Panc1 (cell line): ENCODE measurements around the gene RASAL1. TPM values are rescaled to one million over a fixed set of nuclear protein-coding genes. Genes with fewer than 3 reads are reported as not detected.

Source experiments
- ATAC-seq: fragments of 200-7000 bp; cut with Tn5 transposase; 2 replicates; pipeline ENCODE4 v1.9.1; 2020; ENCODE audit warnings: mild to moderate bottlenecking, moderate library complexity
- BruUV-seq: library from RNA; stranded (reverse); fragments of 400-500 nt; replicated peaks from 2 replicates; lab custom pipeline; 2021; lab: Mats Ljungman, UMichigan
- CTCF ChIA-PET: fragments of 300-600 bp; sonication (Branson Sonifier 250); formaldehyde crosslinking; loops from one replicate; lab custom pipeline; 2022; ENCODE audit warnings: antibody characterized with exemption; lab: Charles Lee
- POLR2A ChIA-PET: fragments of 300-600 bp; sonication (Branson Sonifier 250); formaldehyde crosslinking; loops from one replicate; lab custom pipeline; 2022; ENCODE audit warnings: antibody characterized with exemption; lab: Charles Lee
- DNase-seq: peaks from one replicate; pipeline ENCODE4 v3.0.0-alpha.2; 2010; ENCODE audit warnings: low read depth, low spot score
- H3K27ac ChIP-seq: 2 replicates; pipeline ENCODE4 v1.5.1; 2011; ENCODE audit warnings: mild to moderate bottlenecking, low read length, inconsistent platforms
- H3K27me3 ChIP-seq: fragments of 200-500 bp; sonication (Bioruptor generic); 2 replicates; pipeline ENCODE4 v1.6.0; 2014; ENCODE audit warnings: low read length, inconsistent platforms; ENCODE audit not compliant: control insufficient read depth, insufficient read depth
- H3K36me3 ChIP-seq: fragments of 200-500 bp; sonication (Bioruptor generic); 2 replicates; pipeline ENCODE4 v1.5.1; 2014; ENCODE audit warnings: inconsistent platforms, mild to moderate bottlenecking, low read length, moderate library complexity; ENCODE audit not compliant: control insufficient read depth, insufficient read depth
- H3K4me1 ChIP-seq: 2 replicates; pipeline ENCODE4 v1.5.1; 2011; ENCODE audit warnings: inconsistent platforms, mild to moderate bottlenecking, low read length, moderate library complexity; ENCODE audit not compliant: control insufficient read depth, insufficient read depth
- H3K4me3 ChIP-seq, 2 experiments: 2 replicates each; pipeline ENCODE4 v1.5.1; 2011 to 2012; ENCODE audit warnings: low read depth in 2 of 2, low read length in 2 of 2, mild to moderate bottlenecking in 2 of 2, inconsistent platforms in 1 of 2, moderate library complexity in 1 of 2
- H3K9me3 ChIP-seq: fragments of 200-500 bp; sonication (Bioruptor generic); 2 replicates; pipeline ENCODE4 v1.5.1; 2014; ENCODE audit warnings: low read depth, mild to moderate bottlenecking, inconsistent platforms, low read length, moderate library complexity; ENCODE audit not compliant: control insufficient read depth, insufficient read depth
- CTCF ChIP-seq: fragments of 450-650 bp; IDR thresholded peaks from 2 replicates; pipeline ENCODE4 v1.5.1; 2017; ENCODE audit warnings: mild to moderate bottlenecking
- POLR2AphosphoS5 ChIP-seq: IDR thresholded peaks from 2 replicates; pipeline ENCODE4 v1.6.1; 2012; ENCODE audit warnings: mild to moderate bottlenecking, low read depth, low read length, moderate library complexity
- REST ChIP-seq, 2 experiments: IDR thresholded peaks; 2 replicates each; pipeline ENCODE4 v1.6.1; 2011 to 2012; ENCODE audit warnings: low read depth in 2 of 2, control low read depth in 1 of 2, low read length in 1 of 2, mild to moderate bottlenecking in 1 of 2, moderate library complexity in 1 of 2; ENCODE audit not compliant: insufficient read depth in 1 of 2
- SIN3A ChIP-seq: IDR thresholded peaks from 2 replicates; pipeline ENCODE4 v1.6.1; 2012; ENCODE audit warnings: low read depth, mild to moderate bottlenecking, low read length, moderate library complexity, borderline replicate concordance; ENCODE audit not compliant: insufficient read depth
- TCF7L2 ChIP-seq: IDR thresholded peaks from 2 replicates; pipeline ENCODE4 v1.6.1; 2011; ENCODE audit warnings: mild to moderate bottlenecking, low read depth, low read length, inconsistent platforms
- in situ Hi-C: cut with HindIII; loops from 2 replicates; pipeline ENCODE4 v1.10.0; 2016; ENCODE audit warnings: low sequenced_read_pairs, low pct_unique_long_range_greater_than_20kb
- intact Hi-C: fragments of 100-400 bp; cut with micrococcal nuclease; formaldehyde crosslinking; loops from one replicate; pipeline ENCODE4 v1.10.0; 2022; ENCODE audit not compliant: unreplicated experiment
- total RNA-seq: library from RNA; stranded (reverse); gene quantifications from one replicate; pipeline ENCODE4 v1.2.1, GENCODE V29; 2021; ENCODE audit not compliant: unreplicated experiment

Gene RASAL1
- total RNA-seq, 1 experiment from 2014 or later: 0.28 TPM

- BruUV-seq: no TSS peak
- H3K36me3 ChIP-seq: no peaks in the 10 kb centered on the region
- H3K4me1 ChIP-seq: no peaks in the 10 kb centered on the region
- ATAC-seq (no peak), DNase-seq (no peak)
- H3K9me3 ChIP-seq: no peaks in the 10 kb centered on the region
- no peak overlapping the region for H3K4me3 ChIP-seq
- intact Hi-C loops (no loop called here), in situ Hi-C loops (no loop called here)
- TF ChIP-seq REST (IDR thresholded peaks at IDR 0.05; ENCODE audit: insufficient read depth in 1 of 2, low read depth in 2 of 2, low read length in 1 of 2) (no peak), SIN3A (no peak), CTCF (no peak), POLR2AphosphoS5 (no peak), TCF7L2 (no peak)
- CTCF ChIA-PET: no interaction called here
- peaks cover 4% of the 10 kb centered on the region; the same call in 1 of the 2 replicates for H3K27me3 ChIP-seq
- no peak overlapping the region for H3K27ac ChIP-seq
- POLR2A ChIA-PET: interaction anchor here (0.7 kb wide), 1 partner anchor 561 kb away, joined by 12 read pairs; no protein-coding TSS in a partner anchor
Observed at GRCh38 chr12:113087193-113087592, 48.4 kb downstream of the RASAL1 start.

- BruUV-seq: no TSS peak
- ATAC-seq (no peak), DNase-seq (no peak)
- Histone ChIP-seq H3K4me3 (no peak overlapping the region), H3K9me3 (no peaks in the 10 kb centered on the region), H3K27ac (no peak overlapping the region), H3K36me3 (no peaks in the 10 kb centered on the region), H3K4me1 (no peaks in the 10 kb centered on the region), H3K27me3 (no peaks in the 10 kb centered on the region)
- in situ Hi-C loops (no loop called here), intact Hi-C loops (no loop called here)
- ChIA-PET CTCF (no interaction called here), POLR2A (interaction anchor here (0.7 kb wide), 1 partner anchor 562 kb away, joined by 12 read pairs; no protein-coding TSS in a partner anchor)
- TF ChIP-seq REST (IDR thresholded peaks at IDR 0.05; ENCODE audit: insufficient read depth in 1 of 2, low read depth in 2 of 2, low read length in 1 of 2) (no peak), SIN3A (no peak), POLR2AphosphoS5 (no peak), CTCF (no peak), TCF7L2 (no peak)
Observed at GRCh38 chr12:113086249-113087164, 49.1 kb downstream of the RASAL1 start.
